WTC11 (cell line): Measurements from ENCODE around the gene RENBP. TPM values are rescaled to one million over a fixed set of nuclear protein-coding genes. Genes with fewer than 3 reads are reported as not detected.

Experiments used
- ATAC-seq: fragments of 200-7000 bp; cut with Tn5 transposase; 2 replicates; pipeline ENCODE4 v1.10.0; 2021; ENCODE audit warnings: mild to moderate bottlenecking, moderate library complexity
- CTCF ChIA-PET: fragments of 300-600 bp; sonication (Branson Sonifier 250); formaldehyde crosslinking; loops from one replicate; lab custom pipeline; 2021; ENCODE audit warnings: antibody characterized with exemption; lab: Charles Lee
- POLR2A ChIA-PET: fragments of 350-600 bp; sonication (Branson Sonifier 250); formaldehyde crosslinking; loops from one replicate; lab custom pipeline; 2021; ENCODE audit warnings: antibody characterized with exemption; lab: Charles Lee
- DNase-seq: peaks from one replicate; pipeline ENCODE4 v3.0.0; 2021; ENCODE audit warnings: low spot score
- H3K27ac Mint-ChIP-seq: 2 replicates; pipeline ENCODE4 v1.8.0; 2021; ENCODE audit warnings: mixed read lengths
- H3K27me3 Mint-ChIP-seq: 2 replicates; pipeline ENCODE4 v1.8.0; 2021; ENCODE audit warnings: low read depth, mild to moderate bottlenecking, moderate library complexity, mixed read lengths
- H3K36me3 Mint-ChIP-seq: 2 replicates; pipeline ENCODE4 v1.8.0; 2021; ENCODE audit warnings: mixed read lengths
- H3K4me1 Mint-ChIP-seq: 2 replicates; pipeline ENCODE4 v1.8.0; 2022; ENCODE audit warnings: mixed read lengths
- H3K4me3 Mint-ChIP-seq: 2 replicates; pipeline ENCODE4 v1.8.0; 2021; ENCODE audit warnings: mild to moderate bottlenecking, moderate library complexity, mixed read lengths
- H3K9me3 Mint-ChIP-seq: 2 replicates; pipeline ENCODE4 v1.8.0; 2021; ENCODE audit warnings: mixed read lengths
- CREB1 ChIP-seq: sonication (generic); formaldehyde crosslinking; IDR thresholded peaks from 2 replicates; pipeline ENCODE4 v1.8.0; 2023; ENCODE audit warnings: mild to moderate bottlenecking, missing genetic modification reagents
- GABPB1 ChIP-seq: sonication (generic); formaldehyde crosslinking; IDR thresholded peaks from 2 replicates; pipeline ENCODE4 v1.8.1; 2023; ENCODE audit warnings: mild to moderate bottlenecking, missing genetic modification reagents
- GTF2I ChIP-seq: fragments of 250-450 bp; sonication (Bioruptor Pico); conservative IDR thresholded peaks from 2 replicates; pipeline ENCODE4 v1.4.0; 2021; ENCODE audit warnings: mild to moderate bottlenecking
- HMGA2 ChIP-seq: fragments of 250-450 bp; sonication (Bioruptor Pico); IDR thresholded peaks from 2 replicates; pipeline ENCODE4 v1.4.0; 2021; ENCODE audit warnings: mild to moderate bottlenecking, moderate library complexity
- IRF2 ChIP-seq: sonication (generic); formaldehyde crosslinking; IDR thresholded peaks from 2 replicates; pipeline ENCODE4 v1.8.0; 2022; ENCODE audit warnings: low read depth, missing genetic modification reagents, borderline replicate concordance
- MYBL2 ChIP-seq: sonication (generic); formaldehyde crosslinking; IDR thresholded peaks from 2 replicates; pipeline ENCODE4 v1.8.1; 2023; ENCODE audit warnings: mild to moderate bottlenecking, moderate library complexity, missing genetic modification reagents
- NR1H2 ChIP-seq: sonication (generic); formaldehyde crosslinking; IDR thresholded peaks from 2 replicates; pipeline ENCODE4 v1.9.0; 2021; ENCODE audit warnings: mild to moderate bottlenecking, moderate library complexity, missing genetic modification reagents
- OVOL2 ChIP-seq: fragments of 250-450 bp; sonication (Bioruptor Pico); IDR thresholded peaks from 2 replicates; pipeline ENCODE4 v1.9.0; 2021; ENCODE audit warnings: mild to moderate bottlenecking, borderline replicate concordance
- SOX15 ChIP-seq: fragments of 250-450 bp; sonication (Bioruptor Pico); IDR thresholded peaks from 2 replicates; pipeline ENCODE4 v1.9.0; 2021; ENCODE audit warnings: mild to moderate bottlenecking
- TEAD4 ChIP-seq: sonication (generic); formaldehyde crosslinking; IDR thresholded peaks from 2 replicates; pipeline ENCODE4 v1.8.0; 2022; ENCODE audit warnings: mild to moderate bottlenecking, missing genetic modification reagents
- ZNF138 ChIP-seq: sonication (generic); formaldehyde crosslinking; conservative IDR thresholded peaks from 2 replicates; pipeline ENCODE4 v1.8.1; 2022; ENCODE audit warnings: mild to moderate bottlenecking, moderate library complexity, missing genetic modification reagents
- ZNF263 ChIP-seq: sonication (generic); formaldehyde crosslinking; IDR thresholded peaks from 2 replicates; pipeline ENCODE4 v1.8.1; 2022; ENCODE audit warnings: low read depth, mild to moderate bottlenecking, moderate library complexity, missing genetic modification reagents
- ZNF416 ChIP-seq: fragments of 250-450 bp; sonication (Bioruptor Pico); IDR thresholded peaks from 2 replicates; pipeline ENCODE4 v1.9.0; 2021; ENCODE audit warnings: mild to moderate bottlenecking, inconsistent platforms
- ZNF423 ChIP-seq: fragments of 250-450 bp; sonication (Bioruptor Pico); IDR thresholded peaks from 2 replicates; pipeline ENCODE4 v2.1.2; 2022; ENCODE audit warnings: mild to moderate bottlenecking, moderate library complexity
- total RNA-seq: library from RNA; stranded (reverse); gene quantifications from 3 replicates; pipeline ENCODE4 v1.2.3, GENCODE V29; 2021
- TF ChIP-seq, protein P1 (sequence below): sonication (generic); formaldehyde crosslinking; IDR thresholded peaks from 2 replicates; pipeline ENCODE4 v1.8.1; 2023; ENCODE audit warnings: mild to moderate bottlenecking, moderate library complexity, missing genetic modification reagents
- TF ChIP-seq, protein P2 (sequence below): sonication (generic); formaldehyde crosslinking; IDR thresholded peaks from 2 replicates; pipeline ENCODE4 v1.8.0; 2022; ENCODE audit warnings: mild to moderate bottlenecking, missing genetic modification reagents
- TF ChIP-seq, protein P3 (sequence below): sonication (generic); formaldehyde crosslinking; conservative IDR thresholded peaks from 2 replicates; pipeline ENCODE4 v1.8.1; 2023; ENCODE audit warnings: mild to moderate bottlenecking, low read depth, missing genetic modification reagents, moderate library complexity
- TF ChIP-seq, protein P4 (sequence below): sonication (generic); formaldehyde crosslinking; IDR thresholded peaks from 2 replicates; pipeline ENCODE4 v1.8.0; 2022; ENCODE audit warnings: mild to moderate bottlenecking, missing genetic modification reagents

Gene RENBP
- total RNA-seq, 1 experiment from 2014 or later, result 14.0 TPM

DNA sequence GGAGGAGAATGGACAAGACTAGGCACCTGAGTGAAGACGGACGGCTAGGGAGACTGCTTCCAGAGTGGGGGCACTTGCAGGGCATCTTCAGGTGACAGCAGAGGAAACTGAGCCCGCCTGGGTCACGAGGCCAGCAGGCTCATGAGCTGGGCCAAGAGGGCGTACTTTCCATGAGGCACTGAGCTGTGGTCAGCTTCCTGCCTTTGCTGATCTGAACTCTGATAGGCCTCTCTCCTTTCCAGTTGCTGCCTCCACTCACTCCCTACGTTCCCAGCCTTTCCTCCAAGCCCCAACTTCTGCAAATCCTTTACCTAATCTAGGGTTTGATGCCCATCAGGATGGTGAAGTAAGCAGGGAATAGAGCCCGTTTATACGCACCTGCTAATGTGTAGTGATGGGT lies 57.1 kb downstream of the RENBP start:
- DNase-seq (no peak), ATAC-seq (no peak)
- peaks cover 24% of the 10 kb centered on the region for H3K4me1 Mint-ChIP-seq
- no peak overlapping the region for H3K27ac Mint-ChIP-seq
- POLR2A ChIA-PET, result interaction anchor here (0.6 to 1.5 kb wide), 3 partner anchors 38 to 41 kb away, joined by 3 to 5 read pairs (median 4); partner anchors contain the start of gene ARHGAP4
- TF ChIP-seq MYBL2 (CRISPR knock-in tag) (no peak), ZNF263 (no peak), GTF2I (CRISPR knock-in tag) (no peak), ZNF138 (CRISPR knock-in tag) (no peak), ZNF416 (no peak)
- TF ChIP-seq, protein P1, sequence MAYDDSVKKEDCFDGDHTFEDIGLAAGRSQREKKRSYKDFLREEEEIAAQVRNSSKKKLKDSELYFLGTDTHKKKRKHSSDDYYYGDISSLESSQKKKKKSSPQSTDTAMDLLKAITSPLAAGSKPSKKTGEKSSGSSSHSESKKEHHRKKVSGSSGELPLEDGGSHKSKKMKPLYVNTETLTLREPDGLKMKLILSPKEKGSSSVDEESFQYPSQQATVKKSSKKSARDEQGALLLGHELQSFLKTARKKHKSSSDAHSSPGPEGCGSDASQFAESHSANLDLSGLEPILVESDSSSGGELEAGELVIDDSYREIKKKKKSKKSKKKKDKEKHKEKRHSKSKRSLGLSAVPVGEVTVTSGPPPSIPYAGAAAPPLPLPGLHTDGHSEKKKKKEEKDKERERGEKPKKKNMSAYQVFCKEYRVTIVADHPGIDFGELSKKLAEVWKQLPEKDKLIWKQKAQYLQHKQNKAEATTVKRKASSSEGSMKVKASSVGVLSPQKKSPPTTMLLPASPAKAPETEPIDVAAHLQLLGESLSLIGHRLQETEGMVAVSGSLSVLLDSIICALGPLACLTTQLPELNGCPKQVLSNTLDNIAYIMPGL (CRISPR knock-in tag), result no peak
- H3K36me3 Mint-ChIP-seq, result no peaks in the 10 kb centered on the region
- H3K27me3 Mint-ChIP-seq, result peaks cover 10% of the 10 kb centered on the region
- H3K9me3 Mint-ChIP-seq, result no peaks in the 10 kb centered on the region
- no peak overlapping the region for H3K4me3 Mint-ChIP-seq
- CTCF ChIA-PET, result interaction anchor here (0.6 to 2.9 kb wide), 10 partner anchors 9 to 218 kb away, joined by 3 to 15 read pairs (median 4); partner anchors contain the start of genes IDH3G and SSR4

DNA sequence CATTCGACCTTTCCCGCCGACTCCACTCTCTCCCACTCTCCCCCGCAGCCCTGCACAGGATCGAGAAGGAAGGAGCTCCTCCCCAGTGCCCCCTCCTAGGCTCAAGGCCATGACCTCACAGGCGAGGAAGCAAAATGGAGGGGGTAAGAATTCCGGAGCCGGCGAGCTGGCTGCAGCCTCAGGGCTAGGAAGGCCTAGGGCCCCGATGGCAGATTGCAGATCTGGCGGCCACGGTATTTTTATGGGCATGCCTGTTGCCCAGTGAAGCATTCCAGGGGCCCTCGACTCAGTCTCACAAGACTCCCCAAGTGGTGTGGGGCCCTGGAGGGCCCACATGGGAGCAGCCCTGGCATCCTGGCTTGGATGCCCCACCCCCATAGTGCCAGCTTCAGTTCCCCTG lies 57.5 kb downstream of the RENBP start:
- peak; percentile 20 for ATAC-seq
- DNase-seq, result peak; percentile 41
- Mint-ChIP-seq H3K27ac (no peak overlapping the region), H3K4me1 (peaks cover 24% of the 10 kb centered on the region), H3K36me3 (no peaks in the 10 kb centered on the region), H3K9me3 (no peaks in the 10 kb centered on the region), H3K4me3 (peak overlapping the region; percentile 68), H3K27me3 (peaks cover 10% of the 10 kb centered on the region)
- CTCF ChIA-PET, result interaction anchor here (0.6 to 2.9 kb wide), 11 partner anchors 9 to 218 kb away, joined by 3 to 15 read pairs (median 4); partner anchors contain the start of genes IDH3G and SSR4
- TF ChIP-seq, protein P2, sequence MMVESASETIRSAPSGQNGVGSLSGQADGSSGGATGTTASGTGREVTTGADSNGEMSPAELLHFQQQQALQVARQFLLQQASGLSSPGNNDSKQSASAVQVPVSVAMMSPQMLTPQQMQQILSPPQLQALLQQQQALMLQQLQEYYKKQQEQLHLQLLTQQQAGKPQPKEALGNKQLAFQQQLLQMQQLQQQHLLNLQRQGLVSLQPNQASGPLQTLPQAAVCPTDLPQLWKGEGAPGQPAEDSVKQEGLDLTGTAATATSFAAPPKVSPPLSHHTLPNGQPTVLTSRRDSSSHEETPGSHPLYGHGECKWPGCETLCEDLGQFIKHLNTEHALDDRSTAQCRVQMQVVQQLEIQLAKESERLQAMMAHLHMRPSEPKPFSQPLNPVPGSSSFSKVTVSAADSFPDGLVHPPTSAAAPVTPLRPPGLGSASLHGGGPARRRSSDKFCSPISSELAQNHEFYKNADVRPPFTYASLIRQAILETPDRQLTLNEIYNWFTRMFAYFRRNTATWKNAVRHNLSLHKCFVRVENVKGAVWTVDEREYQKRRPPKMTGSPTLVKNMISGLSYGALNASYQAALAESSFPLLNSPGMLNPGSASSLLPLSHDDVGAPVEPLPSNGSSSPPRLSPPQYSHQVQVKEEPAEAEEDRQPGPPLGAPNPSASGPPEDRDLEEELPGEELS, result no peak
- TF ChIP-seq NR1H2 (CRISPR knock-in tag) (no peak), IRF2 (CRISPR knock-in tag) (no peak), SOX15 (no peak), OVOL2 (CRISPR knock-in tag) (no peak), TEAD4 (CRISPR knock-in tag) (no peak), HMGA2 (CRISPR knock-in tag) (no peak), CREB1 (CRISPR knock-in tag) (no peak), GABPB1 (CRISPR knock-in tag) (no peak), ZNF423 (CRISPR knock-in tag) (no peak)
- TF ChIP-seq, protein P3, sequence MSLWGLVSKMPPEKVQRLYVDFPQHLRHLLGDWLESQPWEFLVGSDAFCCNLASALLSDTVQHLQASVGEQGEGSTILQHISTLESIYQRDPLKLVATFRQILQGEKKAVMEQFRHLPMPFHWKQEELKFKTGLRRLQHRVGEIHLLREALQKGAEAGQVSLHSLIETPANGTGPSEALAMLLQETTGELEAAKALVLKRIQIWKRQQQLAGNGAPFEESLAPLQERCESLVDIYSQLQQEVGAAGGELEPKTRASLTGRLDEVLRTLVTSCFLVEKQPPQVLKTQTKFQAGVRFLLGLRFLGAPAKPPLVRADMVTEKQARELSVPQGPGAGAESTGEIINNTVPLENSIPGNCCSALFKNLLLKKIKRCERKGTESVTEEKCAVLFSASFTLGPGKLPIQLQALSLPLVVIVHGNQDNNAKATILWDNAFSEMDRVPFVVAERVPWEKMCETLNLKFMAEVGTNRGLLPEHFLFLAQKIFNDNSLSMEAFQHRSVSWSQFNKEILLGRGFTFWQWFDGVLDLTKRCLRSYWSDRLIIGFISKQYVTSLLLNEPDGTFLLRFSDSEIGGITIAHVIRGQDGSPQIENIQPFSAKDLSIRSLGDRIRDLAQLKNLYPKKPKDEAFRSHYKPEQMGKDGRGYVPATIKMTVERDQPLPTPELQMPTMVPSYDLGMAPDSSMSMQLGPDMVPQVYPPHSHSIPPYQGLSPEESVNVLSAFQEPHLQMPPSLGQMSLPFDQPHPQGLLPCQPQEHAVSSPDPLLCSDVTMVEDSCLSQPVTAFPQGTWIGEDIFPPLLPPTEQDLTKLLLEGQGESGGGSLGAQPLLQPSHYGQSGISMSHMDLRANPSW (CRISPR knock-in tag), result no peak
- TF ChIP-seq, protein P4, sequence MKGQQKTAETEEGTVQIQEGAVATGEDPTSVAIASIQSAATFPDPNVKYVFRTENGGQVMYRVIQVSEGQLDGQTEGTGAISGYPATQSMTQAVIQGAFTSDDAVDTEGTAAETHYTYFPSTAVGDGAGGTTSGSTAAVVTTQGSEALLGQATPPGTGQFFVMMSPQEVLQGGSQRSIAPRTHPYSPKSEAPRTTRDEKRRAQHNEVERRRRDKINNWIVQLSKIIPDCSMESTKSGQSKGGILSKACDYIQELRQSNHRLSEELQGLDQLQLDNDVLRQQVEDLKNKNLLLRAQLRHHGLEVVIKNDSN (CRISPR knock-in tag), result no peak
- TF ChIP-seq, all 79 proteins: peak for 0
- POLR2A ChIA-PET, result interaction anchor here (0.6 to 1.5 kb wide), 5 partner anchors 22 to 236 kb away, joined by 3 to 5 read pairs (median 3); partner anchors contain the start of gene ARHGAP4
